Uterus (tissue), 2 donors: ENCODE measurements around the gene IL17RB.

Source experiments
- CTCF ChIP-seq, 4 experiments: fragments of 200-600 bp in 2 of 4; fragments of 450-650 bp in 2 of 4; sonication (generic) in 2 of 4; IDR thresholded peaks; one replicate each; pipeline ENCODE4 v1.5.1; 2016 to 2019; ENCODE audit warnings: antibody characterized with exemption in 4 of 4, mild to moderate bottlenecking in 2 of 4, moderate library complexity in 1 of 4
- POLR2A ChIP-seq, 2 donors: fragments of 450-650 bp; IDR thresholded peaks; one replicate each; pipeline ENCODE4 v1.6.1; 2016; ENCODE audit warnings: antibody characterized with exemption in 2 of 2, mild to moderate bottlenecking in 1 of 2, moderate library complexity in 1 of 2

GRCh38 chr3:53824795-53825194 lies 21.6 kb upstream of the IL17RB start:
- TF ChIP-seq CTCF (IDR thresholded peaks at IDR 0.05), result no peak
- no peak for TF ChIP-seq POLR2A (IDR thresholded peaks at IDR 0.05)
